HCT116 (cell line): Measurements from ENCODE around the gene AHNAK. TPM values are rescaled to one million over a fixed set of nuclear protein-coding genes. Genes with fewer than 3 reads are reported as not detected.

Experiments used
- ATAC-seq: fragments of 200-7000 bp; cut with Tn5 transposase; 2 replicates; pipeline ENCODE4 v1.9.1; 2020; ENCODE audit warnings: mild to moderate bottlenecking, moderate library complexity
- BruUV-seq: library from RNA; stranded (reverse); fragments of 400-500 nt; replicated peaks from 2 replicates; lab custom pipeline; 2021; lab: Mats Ljungman, UMichigan
- CTCF ChIA-PET: fragments of 300-600 bp; sonication (Branson Sonifier 250); formaldehyde crosslinking; loops from one replicate; lab custom pipeline; 2021; ENCODE audit warnings: antibody characterized with exemption; lab: Charles Lee
- POLR2A ChIA-PET: fragments of 300-600, 350-600 bp; sonication (Branson Sonifier 250); formaldehyde crosslinking; loops from one replicate; lab custom pipeline; 2021; ENCODE audit warnings: antibody characterized with exemption; lab: Charles Lee
- RAD21 ChIA-PET, 2 experiments: fragments of 300-600 bp; sonication (Branson Sonifier 250); formaldehyde crosslinking; loops; one replicate each; lab custom pipeline; 2023; ENCODE audit warnings: low total read pairs in 2 of 2; ENCODE audit not compliant: uncharacterized antibody in 2 of 2, unreplicated experiment in 2 of 2, low non-redundant PET in 1 of 2; lab: Charles Lee
- DNase-seq: peaks from one replicate; pipeline ENCODE4 v3.0.0-alpha.2; 2010; ENCODE audit warnings: low read depth, low spot score
- H2AFZ ChIP-seq: fragments of 200-600 bp; shearing (Covaris generic), sonication (generic); 2 replicates; pipeline ENCODE4 v1.6.1; 2017; ENCODE audit warnings: low read depth, mixed run types, mixed read lengths, antibody characterized with exemption, low read length; ENCODE audit not compliant: poor library complexity, severe bottlenecking
- H3K27ac ChIP-seq: 2 replicates; pipeline ENCODE4 v1.5.1; 2012; ENCODE audit warnings: low read depth, low read length
- H3K27me3 ChIP-seq: fragments of 200-600 bp; sonication (generic); 2 replicates; pipeline ENCODE4 v1.6.1; 2016; ENCODE audit warnings: mixed run types, low read length, mixed read lengths; ENCODE audit not compliant: insufficient read depth
- H3K36me3 ChIP-seq, 2 experiments: fragments of 200-500 bp in 1 of 2; fragments of 200-600 bp in 1 of 2; sonication (Bioruptor generic) in 1 of 2; sonication (generic) in 1 of 2; 2 replicates each; pipeline versions ENCODE4 v1.5.1 to v1.6.1; 2014 to 2016; ENCODE audit warnings: low read length in 2 of 2, inconsistent platforms in 1 of 2, mixed read lengths in 1 of 2, mixed run types in 1 of 2; ENCODE audit not compliant: insufficient read depth in 2 of 2, control insufficient read depth in 1 of 2
- H3K4me1 ChIP-seq, 2 experiments: fragments of 200-600 bp in 1 of 2; sonication (generic) in 1 of 2; 2 replicates each; pipeline versions ENCODE4 v1.5.1 to v1.6.1; 2012 to 2017; ENCODE audit warnings: low read length in 2 of 2, inconsistent platforms in 1 of 2, mild to moderate bottlenecking in 1 of 2, mixed read lengths in 1 of 2, mixed run types in 1 of 2, moderate library complexity in 1 of 2; ENCODE audit not compliant: insufficient read depth in 2 of 2, control insufficient read depth in 1 of 2
- H3K4me2 ChIP-seq: fragments of 200-600 bp; sonication (generic); 2 replicates; pipeline ENCODE4 v1.6.1; 2017; ENCODE audit warnings: mixed run types, low read length, mixed read lengths
- H3K4me3 ChIP-seq, 2 experiments: fragments of 200-600 bp in 1 of 2; sonication (generic) in 1 of 2; replicated peaks in 1 of 2; 2 replicates each; pipeline ENCODE4 v1.5.1; 2011 to 2016; ENCODE audit warnings: low read length in 2 of 2, control low read depth in 1 of 2, low read depth in 1 of 2, mild to moderate bottlenecking in 1 of 2, mixed read lengths in 1 of 2, mixed run types in 1 of 2
- H3K79me2 ChIP-seq: fragments of 200-600 bp; sonication (generic); 2 replicates; pipeline ENCODE4 v1.6.1; 2017; ENCODE audit warnings: mild to moderate bottlenecking, mixed run types, low read length, moderate library complexity, mixed read lengths; ENCODE audit not compliant: insufficient read depth
- H3K9ac ChIP-seq: fragments of 200-600 bp; sonication (generic); 2 replicates; pipeline ENCODE4 v1.6.1; 2016; ENCODE audit warnings: low read length, mixed read lengths
- H3K9me2 ChIP-seq: fragments of 200-600 bp; sonication (generic), shearing (Covaris generic); 2 replicates; pipeline ENCODE4 v1.6.1; 2017; ENCODE audit warnings: mixed run types, mild to moderate bottlenecking, moderate library complexity; ENCODE audit not compliant: insufficient read depth
- H3K9me3 ChIP-seq, 2 experiments: fragments of 200-500 bp in 1 of 2; fragments of 200-600 bp in 1 of 2; sonication (Bioruptor generic) in 1 of 2; sonication (generic) in 1 of 2; 2 replicates each; pipeline ENCODE4 v1.6.1; 2014 to 2017; ENCODE audit warnings: low read length in 2 of 2, mixed read lengths in 2 of 2, inconsistent platforms in 1 of 2, low read depth in 1 of 2, mild to moderate bottlenecking in 1 of 2, mixed run types in 1 of 2, moderate library complexity in 1 of 2; ENCODE audit not compliant: control insufficient read depth in 1 of 2, insufficient read depth in 1 of 2
- H4K20me1 ChIP-seq: fragments of 200-600 bp; sonication (generic), shearing (Covaris generic); 2 replicates; pipeline ENCODE4 v1.6.1; 2017; ENCODE audit warnings: mixed run types, mild to moderate bottlenecking, moderate library complexity; ENCODE audit not compliant: insufficient read depth
- CEBPB ChIP-seq: IDR thresholded peaks from 2 replicates; pipeline ENCODE4 v1.6.1; 2012; ENCODE audit warnings: low read depth
- POLR2A ChIP-seq: IDR thresholded peaks from 2 replicates; pipeline ENCODE4 v1.7.0; 2011; ENCODE audit warnings: borderline replicate concordance; ENCODE audit not compliant: insufficient read depth, insufficient read length; ENCODE audit errors: extremely low read depth
- RAD21 ChIP-seq: IDR thresholded peaks from 2 replicates; pipeline ENCODE4 v1.6.1; 2012; ENCODE audit warnings: low read depth, mild to moderate bottlenecking
- TCF7L2 ChIP-seq: IDR thresholded peaks from 2 replicates; pipeline ENCODE4 v1.7.0; 2011; ENCODE audit warnings: borderline replicate concordance, inconsistent platforms; ENCODE audit not compliant: insufficient read depth, insufficient read length; ENCODE audit errors: extremely low read depth
- ZFX ChIP-seq: fragments of 450-650 bp; IDR thresholded peaks from 2 replicates; pipeline ENCODE4 v1.6.1; 2017
- ZNF274 ChIP-seq: fragments of 200-500 bp; sonication (Bioruptor generic); IDR thresholded peaks from 2 replicates; pipeline ENCODE4 v1.6.1; 2014; ENCODE audit warnings: mild to moderate bottlenecking, low read depth, low read length, inconsistent platforms
- intact Hi-C: fragments of 100-400 bp; cut with micrococcal nuclease; formaldehyde crosslinking; loops from 2 replicates; pipeline ENCODE4 v1.10.0; 2022
- total RNA-seq: library from RNA; stranded (reverse); gene quantifications from one replicate; pipeline ENCODE4 v1.2.1, GENCODE V29; 2021; ENCODE audit not compliant: unreplicated experiment
- TF ChIP-seq, protein P1 (sequence below), 3 experiments: fragments of 200-600 bp in 1 of 3; sonication (generic) in 1 of 3; IDR thresholded peaks in 2 of 3; conservative IDR thresholded peaks in 1 of 3; 2 replicates each; pipeline ENCODE4 v1.5.1; 2012 to 2017; ENCODE audit warnings: low read depth in 2 of 3, low read length in 2 of 3, antibody characterized with exemption in 1 of 3, borderline replicate concordance in 1 of 3, control low read depth in 1 of 3, mild to moderate bottlenecking in 1 of 3, mixed read lengths in 1 of 3, mixed run types in 1 of 3, moderate library complexity in 1 of 3; ENCODE audit not compliant: insufficient read depth in 1 of 3
- TF ChIP-seq, protein P2 (sequence below): IDR thresholded peaks from 2 replicates; pipeline ENCODE4 v1.6.1; 2011; ENCODE audit warnings: mild to moderate bottlenecking, low read length, moderate library complexity; ENCODE audit not compliant: insufficient replicate concordance; ENCODE audit errors: extremely low read depth

The AHNAK gene
- total RNA-seq, 1 experiment from 2014 or later = 239 TPM

DNA sequence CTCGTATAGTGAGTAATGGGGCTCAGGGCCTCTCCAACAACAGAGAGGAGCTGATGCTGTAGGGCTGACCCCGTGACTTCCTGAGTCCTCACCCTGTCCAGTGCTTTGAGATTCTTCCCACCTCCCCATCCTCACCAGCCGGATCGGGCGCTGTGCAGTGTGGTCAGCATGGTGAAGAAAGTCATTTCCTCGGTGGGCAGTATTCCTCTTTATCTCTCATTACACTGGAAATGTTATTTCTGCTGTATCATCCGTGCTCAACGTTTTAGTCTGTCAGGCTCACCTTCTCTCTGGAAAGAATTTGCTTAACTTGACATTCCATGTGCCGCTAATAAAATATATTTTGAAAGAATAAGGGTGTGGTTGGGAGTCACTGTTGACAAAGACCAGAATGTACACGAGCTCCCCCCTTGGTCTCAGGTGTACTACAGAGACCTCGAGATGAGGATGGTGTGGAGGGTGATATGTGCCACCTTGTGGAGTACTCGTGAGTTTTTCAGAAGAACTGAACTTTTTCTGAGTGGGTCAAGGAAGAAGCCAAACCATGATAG, 153.5 kb downstream of the AHNAK start:
- no peaks in the 10 kb centered on the region for H3K9me3 ChIP-seq
- peaks cover 9 to 11% of the 10 kb centered on the region in 2 experiments; a peak in 3 of 4 replicates for H3K4me1 ChIP-seq
- no peaks in the 10 kb centered on the region for H3K79me2 ChIP-seq
- no peak overlapping the region for H3K4me3 ChIP-seq
- ATAC-seq = peak; percentile 75
- no peak overlapping the region for H3K9ac ChIP-seq
- peak; percentile 43 for DNase-seq
- H3K27me3 ChIP-seq = no peaks in the 10 kb centered on the region
- no peaks in the 10 kb centered on the region for H3K9me2 ChIP-seq
- ChIA-PET POLR2A (interaction anchor here (1.0 to 1.4 kb wide), 3 partner anchors 181 to 448 kb away, joined by 3 read pairs; partner anchors contain the start of genes C11orf98, CSKMT and EEF1G), CTCF (interaction anchor here (0.5 to 4.2 kb wide), 9 partner anchors 12 to 198 kb away, joined by 3 to 47 read pairs (median 3); partner anchors contain the start of genes EEF1G and TUT1), RAD21 (interaction anchor here (0.8 to 1.2 kb wide), 2 partner anchors 12 to 150 kb away, joined by 3 read pairs; no protein-coding TSS in a partner anchor)
- no peaks in the 10 kb centered on the region for H4K20me1 ChIP-seq
- TF ChIP-seq ZFX = no peak
- peak; percentile 55 for TF ChIP-seq RAD21
- TF ChIP-seq POLR2A = no peak
- TF ChIP-seq, protein P1, sequence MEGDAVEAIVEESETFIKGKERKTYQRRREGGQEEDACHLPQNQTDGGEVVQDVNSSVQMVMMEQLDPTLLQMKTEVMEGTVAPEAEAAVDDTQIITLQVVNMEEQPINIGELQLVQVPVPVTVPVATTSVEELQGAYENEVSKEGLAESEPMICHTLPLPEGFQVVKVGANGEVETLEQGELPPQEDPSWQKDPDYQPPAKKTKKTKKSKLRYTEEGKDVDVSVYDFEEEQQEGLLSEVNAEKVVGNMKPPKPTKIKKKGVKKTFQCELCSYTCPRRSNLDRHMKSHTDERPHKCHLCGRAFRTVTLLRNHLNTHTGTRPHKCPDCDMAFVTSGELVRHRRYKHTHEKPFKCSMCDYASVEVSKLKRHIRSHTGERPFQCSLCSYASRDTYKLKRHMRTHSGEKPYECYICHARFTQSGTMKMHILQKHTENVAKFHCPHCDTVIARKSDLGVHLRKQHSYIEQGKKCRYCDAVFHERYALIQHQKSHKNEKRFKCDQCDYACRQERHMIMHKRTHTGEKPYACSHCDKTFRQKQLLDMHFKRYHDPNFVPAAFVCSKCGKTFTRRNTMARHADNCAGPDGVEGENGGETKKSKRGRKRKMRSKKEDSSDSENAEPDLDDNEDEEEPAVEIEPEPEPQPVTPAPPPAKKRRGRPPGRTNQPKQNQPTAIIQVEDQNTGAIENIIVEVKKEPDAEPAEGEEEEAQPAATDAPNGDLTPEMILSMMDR (IDR thresholded peaks at IDR 0.05 in 2 of 3, conservative IDR thresholded peaks at IDR 0.05 in 1 of 3; ENCODE audit: borderline replicate concordance in 1 of 3, insufficient read depth in 1 of 3, low read depth in 2 of 3, low read length in 2 of 3) = peak; percentile 47 to 90 (median 49)
- no peak for TF ChIP-seq ZNF274
- no peak for TF ChIP-seq CEBPB
- TF ChIP-seq, protein P2, sequence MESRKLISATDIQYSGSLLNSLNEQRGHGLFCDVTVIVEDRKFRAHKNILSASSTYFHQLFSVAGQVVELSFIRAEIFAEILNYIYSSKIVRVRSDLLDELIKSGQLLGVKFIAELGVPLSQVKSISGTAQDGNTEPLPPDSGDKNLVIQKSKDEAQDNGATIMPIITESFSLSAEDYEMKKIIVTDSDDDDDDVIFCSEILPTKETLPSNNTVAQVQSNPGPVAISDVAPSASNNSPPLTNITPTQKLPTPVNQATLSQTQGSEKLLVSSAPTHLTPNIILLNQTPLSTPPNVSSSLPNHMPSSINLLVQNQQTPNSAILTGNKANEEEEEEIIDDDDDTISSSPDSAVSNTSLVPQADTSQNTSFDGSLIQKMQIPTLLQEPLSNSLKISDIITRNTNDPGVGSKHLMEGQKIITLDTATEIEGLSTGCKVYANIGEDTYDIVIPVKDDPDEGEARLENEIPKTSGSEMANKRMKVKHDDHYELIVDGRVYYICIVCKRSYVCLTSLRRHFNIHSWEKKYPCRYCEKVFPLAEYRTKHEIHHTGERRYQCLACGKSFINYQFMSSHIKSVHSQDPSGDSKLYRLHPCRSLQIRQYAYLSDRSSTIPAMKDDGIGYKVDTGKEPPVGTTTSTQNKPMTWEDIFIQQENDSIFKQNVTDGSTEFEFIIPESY = no peak
- TF ChIP-seq TCF7L2 = no peak
- no peak overlapping the region for H2AFZ ChIP-seq
- intact Hi-C loops = no loop called here
- 0 out of 2 replicates have a peak overlapping the region, but pooled peaks have one; percentile 8 for H3K27ac ChIP-seq
- H3K4me2 ChIP-seq = no peak overlapping the region
- no peaks in the 10 kb centered on the region for H3K36me3 ChIP-seq
- no TSS peak for BruUV-seq
